Astrocyte of the cerebellum (primary cell): ENCODE data around the gene NUP160.
"Not testable (repeated sequence)": the region's sequence is repeated elsewhere in the genome, so short reads cannot be mapped to it uniquely, and the experiment has no call there.

Source experiments
- DNase-seq: peaks from one replicate; pipeline ENCODE4 v3.0.0-alpha.2; 2011; ENCODE audit warnings: low read depth
- H3K4me3 ChIP-seq: 2 replicates; pipeline ENCODE4 v1.5.1; 2011; ENCODE audit warnings: mild to moderate bottlenecking, low read depth, low read length, moderate library complexity
- CTCF ChIP-seq: IDR thresholded peaks from 2 replicates; pipeline ENCODE4 v1.5.1; 2012; ENCODE audit warnings: low read length, low read depth, moderate library complexity, mild to moderate bottlenecking; ENCODE audit errors: missing control alignments
- in situ Hi-C: cut with HindIII; loops from 2 replicates; pipeline ENCODE4 v1.10.0; 2017; ENCODE audit warnings: low sequenced_read_pairs

NUP160 gene

GRCh38 chr11:47837292-47837691 is 10.9 kb downstream of the NUP160 start:
- no peak for TF ChIP-seq CTCF
- in situ Hi-C loops = no loop called here

DNA sequence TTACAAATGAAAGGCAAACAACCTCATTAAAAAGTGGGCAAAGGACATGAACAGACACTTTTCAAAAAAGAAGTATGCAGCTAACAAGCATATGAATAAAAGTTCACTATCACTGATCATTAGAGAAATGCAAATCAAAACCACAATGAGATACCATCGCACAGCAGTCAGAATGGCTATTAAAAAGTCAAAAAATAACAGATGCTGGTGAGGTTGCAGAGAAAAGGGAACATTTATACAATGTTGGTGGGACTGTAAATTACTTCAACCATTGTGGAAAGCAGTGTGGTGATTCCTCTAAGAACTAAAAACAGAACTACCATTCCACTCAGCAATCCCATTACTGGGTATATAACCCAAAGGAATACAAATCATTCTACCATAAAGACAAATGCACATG is 18.1 kb downstream of the NUP160 start:
- in situ Hi-C loops, DNase-seq, H3K4me3 ChIP-seq: not testable (repeated sequence)

More at GRCh38 chr11:47837292-47837691, 10.9 kb downstream of the NUP160 start:
- no peak for DNase-seq
- H3K4me3 ChIP-seq = no peak overlapping the region

GRCh38 chr11:47828284-47828683 is 19.9 kb downstream of the NUP160 start:
- no peak for DNase-seq
- no peak for TF ChIP-seq CTCF
- H3K4me3 ChIP-seq = no peak overlapping the region
- in situ Hi-C loops = no loop called here

DNA sequence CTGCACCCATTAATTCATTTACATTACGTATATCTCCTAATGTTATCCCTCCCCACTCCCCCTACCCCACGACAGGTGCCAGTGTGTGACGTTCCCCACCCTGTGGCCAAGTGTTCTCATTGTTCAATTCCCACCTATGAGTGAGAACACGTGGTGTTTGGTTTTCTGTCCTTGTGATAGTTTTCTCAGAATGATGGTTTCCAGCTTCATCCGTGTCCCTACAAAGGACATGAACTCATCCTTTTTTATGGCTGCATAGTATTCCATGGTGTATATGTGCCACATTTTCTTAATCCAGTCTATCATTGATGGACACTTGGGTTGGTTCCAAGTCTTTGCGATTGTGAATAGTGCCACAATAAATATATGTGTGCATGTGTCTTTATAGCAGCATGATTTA is 25.5 kb downstream of the NUP160 start:
- in situ Hi-C loops, H3K4me3 ChIP-seq, DNase-seq: not testable (repeated sequence)

GRCh38 chr11:47819743-47820142 is 28.4 kb downstream of the NUP160 start:
- TF ChIP-seq CTCF = no peak
- H3K4me3 ChIP-seq = no peak overlapping the region
- in situ Hi-C loops = no loop called here
- no peak for DNase-seq

DNA sequence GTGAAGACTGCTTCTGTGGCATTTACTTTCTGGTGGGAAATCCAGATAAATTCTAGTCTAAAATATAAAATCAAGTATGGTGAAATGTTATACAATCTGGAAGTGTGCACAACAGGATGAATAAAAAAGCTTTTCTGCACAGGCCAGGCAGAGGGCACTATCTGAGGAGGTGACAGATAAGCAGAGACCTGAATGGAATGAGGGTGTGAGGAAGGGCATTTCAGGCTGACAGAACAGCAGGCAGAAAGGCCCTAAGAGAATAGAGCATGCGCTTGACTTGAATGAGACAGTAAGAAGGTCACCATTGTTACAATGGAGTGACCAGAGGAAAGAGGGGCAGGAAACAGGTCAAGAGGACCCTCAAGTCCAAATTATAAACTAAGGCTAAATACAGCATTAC is 47.4 kb downstream of the NUP160 start:
- H3K4me3 ChIP-seq = no peak overlapping the region
- in situ Hi-C loops = no loop called here
- DNase-seq = no peak
- no peak for TF ChIP-seq CTCF

DNA sequence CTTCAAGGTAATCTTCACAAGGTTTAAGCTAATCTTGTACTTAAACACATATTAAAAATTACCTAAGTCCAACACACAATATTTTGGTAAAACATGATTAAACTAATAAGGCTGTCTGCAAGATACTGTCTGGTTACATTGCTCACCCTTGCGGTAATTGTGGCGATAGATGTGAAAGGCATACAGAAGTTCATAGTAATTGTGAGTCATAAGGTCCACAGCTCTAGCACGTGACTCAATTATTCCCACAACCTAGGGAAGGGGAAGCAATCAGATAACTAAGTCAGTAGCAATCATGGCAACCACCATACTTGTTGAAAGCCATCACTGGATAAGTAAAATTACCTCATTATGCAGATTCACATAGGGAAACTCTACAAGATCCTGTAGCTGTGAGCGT is 50.5 kb downstream of the NUP160 start:
- no peak for TF ChIP-seq CTCF
- peak; percentile 58 for DNase-seq
- no peak overlapping the region for H3K4me3 ChIP-seq
- in situ Hi-C loops = no loop called here

DNA sequence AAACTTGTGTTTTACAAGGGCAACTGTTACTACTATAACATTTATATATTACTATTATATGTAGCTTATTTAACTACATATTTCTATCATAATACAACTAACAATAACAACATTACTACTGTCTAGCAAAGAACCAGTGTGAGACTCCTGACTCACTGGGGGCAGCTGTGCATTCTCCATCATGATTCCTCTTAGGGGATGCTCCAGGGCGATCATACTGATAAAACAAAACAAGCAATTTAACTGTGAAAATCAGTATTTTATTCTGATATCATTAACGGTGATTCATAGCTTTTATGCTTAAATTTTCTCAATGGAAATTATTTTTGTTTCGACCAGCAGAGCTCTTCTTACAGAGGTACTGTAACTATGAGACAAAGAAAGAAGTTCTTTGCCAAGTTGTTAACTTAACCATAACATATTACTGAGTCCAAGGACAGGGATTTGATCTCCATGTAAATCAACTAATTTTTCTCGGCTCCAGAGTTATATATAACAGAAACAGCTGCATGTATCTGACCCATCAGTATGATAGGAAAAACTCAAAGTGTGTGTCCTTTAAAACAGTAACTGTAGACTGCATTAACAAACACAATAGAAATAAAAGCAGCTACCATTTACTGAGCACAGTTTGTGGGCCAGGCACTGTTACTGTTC is 56.2 kb downstream of the NUP160 start:
- TF ChIP-seq CTCF = no peak
- in situ Hi-C loops = no loop called here
- no peak for DNase-seq
- no peak overlapping the region for H3K4me3 ChIP-seq

DNA sequence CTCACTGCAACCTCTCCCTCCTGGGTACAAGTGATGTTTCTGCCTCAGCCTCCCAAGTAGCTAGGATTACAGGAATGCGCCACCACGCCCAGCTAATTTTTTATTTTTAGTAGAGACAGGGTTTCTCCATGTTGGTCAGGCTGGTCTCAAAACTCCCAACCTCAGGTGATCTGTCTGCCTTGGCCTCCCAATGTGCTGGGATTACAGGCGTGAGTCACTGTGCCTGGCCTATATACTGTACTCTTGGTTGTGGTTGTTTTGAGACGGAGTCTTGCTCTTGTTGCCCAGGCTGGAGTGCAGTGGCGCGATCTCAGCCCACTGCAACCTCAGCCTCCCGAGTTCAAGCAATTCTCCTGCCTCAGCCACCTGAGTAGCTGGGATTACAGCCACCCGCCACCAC is 58.1 kb downstream of the NUP160 start:
- in situ Hi-C loops, DNase-seq, H3K4me3 ChIP-seq: not testable (repeated sequence)
